ENCODE data around the gene MARK4. TPM values are rescaled to one million over a fixed set of nuclear protein-coding genes. Genes with fewer than 3 reads are reported as not detected.

The MARK4 gene
- total and polyA plus RNA-seq, 12 donors: 5.6 to 53.3 (median 26.6) TPM

DNA sequence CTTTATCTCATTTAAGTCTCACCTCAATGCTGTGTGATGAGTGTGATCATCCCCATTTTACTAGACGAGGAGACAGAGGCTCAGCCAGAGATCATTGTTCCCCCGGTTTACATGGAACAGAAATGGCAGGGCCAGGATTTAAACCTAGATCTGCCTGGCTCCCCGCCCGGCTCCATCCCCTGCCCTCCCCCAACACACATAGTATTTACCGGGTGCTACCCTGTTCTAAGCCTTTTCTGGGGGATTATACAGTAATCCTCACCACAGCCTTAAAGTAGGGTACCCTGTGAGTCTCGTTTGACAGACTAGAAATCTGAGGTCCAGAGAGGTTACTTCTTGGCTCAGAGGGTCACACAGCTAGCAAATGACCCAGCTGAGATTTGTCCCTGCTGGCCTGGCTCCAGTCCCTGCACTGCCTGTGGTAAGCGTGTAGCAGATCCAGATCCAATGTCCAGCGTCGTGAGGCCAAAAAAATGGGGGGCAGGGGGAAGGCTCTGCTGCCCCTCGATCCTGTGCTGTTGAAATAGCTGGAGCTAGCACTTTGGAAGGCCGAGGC is 85.7 kb downstream of the MARK4 start:
- TF ChIP-seq, protein P1, sequence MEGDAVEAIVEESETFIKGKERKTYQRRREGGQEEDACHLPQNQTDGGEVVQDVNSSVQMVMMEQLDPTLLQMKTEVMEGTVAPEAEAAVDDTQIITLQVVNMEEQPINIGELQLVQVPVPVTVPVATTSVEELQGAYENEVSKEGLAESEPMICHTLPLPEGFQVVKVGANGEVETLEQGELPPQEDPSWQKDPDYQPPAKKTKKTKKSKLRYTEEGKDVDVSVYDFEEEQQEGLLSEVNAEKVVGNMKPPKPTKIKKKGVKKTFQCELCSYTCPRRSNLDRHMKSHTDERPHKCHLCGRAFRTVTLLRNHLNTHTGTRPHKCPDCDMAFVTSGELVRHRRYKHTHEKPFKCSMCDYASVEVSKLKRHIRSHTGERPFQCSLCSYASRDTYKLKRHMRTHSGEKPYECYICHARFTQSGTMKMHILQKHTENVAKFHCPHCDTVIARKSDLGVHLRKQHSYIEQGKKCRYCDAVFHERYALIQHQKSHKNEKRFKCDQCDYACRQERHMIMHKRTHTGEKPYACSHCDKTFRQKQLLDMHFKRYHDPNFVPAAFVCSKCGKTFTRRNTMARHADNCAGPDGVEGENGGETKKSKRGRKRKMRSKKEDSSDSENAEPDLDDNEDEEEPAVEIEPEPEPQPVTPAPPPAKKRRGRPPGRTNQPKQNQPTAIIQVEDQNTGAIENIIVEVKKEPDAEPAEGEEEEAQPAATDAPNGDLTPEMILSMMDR (IDR thresholded peaks at IDR 0.05): no peak
- TF ChIP-seq POLR2A (IDR thresholded peaks at IDR 0.05): no peak
- Histone ChIP-seq H3K4me1 (replicated peaks in 1 of 2) (peaks cover 0 to 9% of the 10 kb centered on the region in 2 donors), H3K9me3 (replicated peaks in 1 of 3) (no peaks in the 10 kb centered on the region), H3K27me3 (peaks cover 10% of the 10 kb centered on the region), H3K27ac (no peak overlapping the region), H3K36me3 (replicated peaks in 1 of 2) (no peaks in the 10 kb centered on the region), H3K4me3 (no peak overlapping the region)
- intact Hi-C loops (cut with DNase I): loop anchor here in 1 of 2 donors (10.0 kb wide), 2 partner anchors 82 to 132 kb away; partner anchors contain the start of gene MARK4
- WGBS, 4 donors: 61 to 75% (median 71%) methylated on average over 11 of the region's 11 CpGs
- DNase-seq: no peak

DNA sequence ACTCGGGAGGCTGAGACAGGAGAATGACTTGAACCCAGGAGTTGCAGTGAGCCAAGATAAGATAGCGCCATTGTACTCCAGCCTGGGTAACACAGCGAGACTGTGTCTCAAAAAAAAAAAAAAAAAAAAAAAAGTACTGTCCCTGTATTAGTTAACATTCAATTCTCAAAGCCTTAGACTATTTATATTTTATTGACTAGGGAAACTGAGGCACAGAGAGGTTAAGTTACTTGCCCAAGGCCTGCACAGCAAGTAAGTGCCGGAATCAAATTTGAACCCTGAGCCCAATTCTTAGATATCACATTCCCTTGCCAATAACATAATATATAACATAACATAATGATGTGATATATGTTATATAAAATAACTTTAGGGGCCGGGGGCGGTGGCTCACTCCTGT is 88.6 kb downstream of the MARK4 start:
- DNase-seq: no peak
- no peaks in the 10 kb centered on the region for H3K9me3 ChIP-seq (replicated peaks in 1 of 3)
- H3K36me3 ChIP-seq (replicated peaks in 1 of 2): no peaks in the 10 kb centered on the region
- 74 to 82% (median 76%) methylated on average over 4 to 6 of the region's 6 CpGs for WGBS, 4 donors
- peaks cover 10% of the 10 kb centered on the region for H3K27me3 ChIP-seq
- no peak for TF ChIP-seq POLR2A (IDR thresholded peaks at IDR 0.05)
- TF ChIP-seq, protein P1 (IDR thresholded peaks at IDR 0.05): no peak
- H3K4me1 ChIP-seq (replicated peaks in 1 of 2): peaks cover 0 to 9% of the 10 kb centered on the region in 2 donors
- H3K4me3 ChIP-seq: no peak overlapping the region
- intact Hi-C loops (cut with DNase I): loop anchor here (5.0 to 10.0 kb wide), 3 partner anchors 85 to 142 kb away; partner anchors contain the start of gene MARK4 (in 1 of the 2)
- H3K27ac ChIP-seq: no peak overlapping the region

DNA sequence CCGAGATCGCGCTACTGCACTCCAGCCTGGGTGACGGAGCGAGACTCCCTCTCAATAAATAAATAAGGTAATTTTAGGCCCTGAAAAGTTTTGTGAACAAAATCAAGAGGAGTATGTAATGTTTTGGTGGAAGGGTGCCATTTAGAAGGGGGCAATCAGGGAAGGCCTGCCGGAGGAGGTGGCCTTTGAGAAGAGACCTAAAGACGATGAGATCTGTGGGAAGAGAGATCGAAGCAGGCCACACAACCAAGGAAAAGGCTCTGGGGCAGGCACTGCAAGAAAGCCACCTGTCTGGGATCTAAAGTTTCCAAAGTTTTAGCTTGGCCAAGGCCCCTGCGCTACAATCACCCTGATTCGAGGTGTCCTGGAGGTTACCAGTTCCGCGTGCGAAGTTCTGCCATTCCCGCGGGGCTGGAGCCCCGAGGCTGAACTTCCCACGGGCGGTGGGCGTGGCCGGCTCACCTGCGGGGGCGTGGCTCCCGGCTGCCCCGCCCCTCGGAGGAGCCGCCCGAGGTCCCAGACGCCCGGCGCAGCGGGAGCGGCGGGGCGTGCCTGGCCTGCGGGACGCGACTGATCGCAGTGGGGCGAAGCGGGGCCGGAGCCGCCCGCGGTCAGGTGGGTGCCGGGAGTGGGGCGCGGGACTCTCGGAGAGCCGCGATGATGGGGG is 89.3 kb downstream of the MARK4 start, which contains the start of gene KLC3:
Gene KLC3 (plus strand): TSS at position 519 of the 667 bp plus-strand sequence. CDS start 4,792 bp downstream, outside the sequence.
- Histone ChIP-seq H3K27me3 (peaks cover 10% of the 10 kb centered on the region), H3K4me1 (replicated peaks in 1 of 2) (peaks cover 0 to 9% of the 10 kb centered on the region in 2 donors), H3K9me3 (replicated peaks in 1 of 3) (no peaks in the 10 kb centered on the region), H3K27ac (no peak within 1 kb of the TSS), H3K4me3 (peak within 1 kb of the TSS in 1 of 4 donors; percentile 46), H3K36me3 (replicated peaks in 1 of 2) (no peaks in the 10 kb centered on the region)
- TF ChIP-seq POLR2A (IDR thresholded peaks at IDR 0.05): no peak
- 9 to 58% (median 30%) methylated on average over 8 to 50 of the region's 50 CpGs for WGBS, 4 donors
- DNase-seq: no peak
- intact Hi-C loops (cut with DNase I): loop anchor here in 1 of 2 donors (5.0 kb wide), 1 partner anchor 143 kb away; no protein-coding TSS in a partner anchor

DNA sequence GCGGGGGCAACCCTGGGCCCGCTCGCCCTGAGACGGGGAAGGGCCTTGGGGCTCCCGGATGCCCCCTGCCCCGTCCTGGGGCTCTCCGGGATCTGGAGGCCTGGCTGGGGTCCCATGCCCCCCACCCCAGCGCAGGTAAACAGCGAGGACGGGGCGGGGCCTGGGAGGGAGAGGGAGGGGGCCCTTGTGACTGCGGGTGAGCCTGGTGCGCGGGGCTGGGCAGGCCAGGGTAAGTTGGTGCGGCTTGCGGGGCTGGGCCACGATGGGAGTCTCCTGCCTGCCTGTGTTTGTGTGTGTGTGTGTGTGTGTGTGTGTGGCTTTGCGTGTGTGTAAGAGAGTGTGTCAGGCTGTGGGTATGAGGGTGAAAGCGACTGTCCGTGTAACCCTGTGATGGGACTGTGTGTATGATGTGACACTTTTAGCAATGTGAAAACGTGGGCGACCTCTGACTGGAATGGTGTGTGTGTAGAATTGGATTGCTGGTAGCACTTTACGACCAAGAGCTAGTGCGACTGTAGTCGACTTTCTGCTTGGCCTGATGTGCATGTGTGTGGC is 89.9 kb downstream of the MARK4 start:
- Histone ChIP-seq H3K27ac (no peak overlapping the region), H3K4me1 (replicated peaks in 1 of 2) (peaks cover 0 to 9% of the 10 kb centered on the region in 2 donors), H3K9me3 (replicated peaks in 1 of 3) (no peaks in the 10 kb centered on the region), H3K36me3 (replicated peaks in 1 of 2) (no peaks in the 10 kb centered on the region), H3K27me3 (peaks cover 10% of the 10 kb centered on the region), H3K4me3 (peak overlapping the region in 1 of 4 donors; percentile 46)
- 15 to 30% (median 19%) methylated on average over 9 to 25 of the region's 25 CpGs for WGBS, 4 donors
- TF ChIP-seq POLR2A (IDR thresholded peaks at IDR 0.05): no peak
- intact Hi-C loops (cut with DNase I): loop anchor here in 1 of 2 donors (5.0 kb wide), 1 partner anchor 144 kb away; no protein-coding TSS in a partner anchor
- no peak for DNase-seq

DNA sequence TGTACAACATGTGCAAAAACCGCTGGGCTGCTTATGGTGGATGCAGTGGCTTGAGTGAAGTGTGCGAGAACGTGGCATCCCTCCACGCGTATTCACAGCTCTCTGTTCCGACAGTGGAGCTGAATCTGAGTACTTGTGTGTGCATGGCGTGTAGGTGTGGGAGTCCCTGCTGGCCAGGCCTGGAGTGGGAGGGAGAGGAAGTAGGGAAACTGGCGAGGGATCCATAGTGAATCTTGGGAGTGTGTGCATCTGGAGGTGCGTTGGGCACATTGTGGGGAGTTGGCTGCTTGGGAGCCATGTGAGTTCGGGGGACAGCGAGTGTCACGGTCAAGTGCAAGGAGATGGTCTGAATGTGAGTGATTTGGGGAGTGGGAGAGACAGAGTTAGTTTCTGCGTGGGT is 91.8 kb downstream of the MARK4 start:
- 81 to 86% (median 82%) methylated on average over 13 of the region's 13 CpGs for WGBS, 4 donors
- TF ChIP-seq POLR2A (IDR thresholded peaks at IDR 0.05): no peak
- TF ChIP-seq, protein P1 (IDR thresholded peaks at IDR 0.05): no peak
- H3K9me3 ChIP-seq (replicated peaks in 1 of 3): no peaks in the 10 kb centered on the region
- H3K27me3 ChIP-seq: peaks cover 15% of the 10 kb centered on the region
- no peak overlapping the region for H3K4me3 ChIP-seq
- H3K4me1 ChIP-seq (replicated peaks in 1 of 2): peaks cover 0 to 9% of the 10 kb centered on the region in 2 donors
- no peak overlapping the region for H3K27ac ChIP-seq
- no peak for DNase-seq
- no peaks in the 10 kb centered on the region for H3K36me3 ChIP-seq (replicated peaks in 1 of 2)
- intact Hi-C loops (cut with DNase I): loop anchor here in 1 of 2 donors (5.0 kb wide), 1 partner anchor 146 kb away; no protein-coding TSS in a partner anchor

Data from adrenal gland (tissue), 12 donors.